ENCODE measurements around the gene KDM4C.
"Not testable (repeated sequence)": the region's sequence is repeated elsewhere in the genome, so short reads cannot be mapped to it uniquely, and the experiment has no call there.

The KDM4C gene

GRCh38 chr9:6735422-6735821 lies 22.4 kb upstream of the KDM4C start:
- Histone ChIP-seq H3K36me3 (ENCODE audit: low read length) (no peaks in the 10 kb centered on the region), H4K20me1 (ENCODE audit: low read depth, low read length) (no peaks in the 10 kb centered on the region), H3K9ac (ENCODE audit: low read length) (no peak overlapping the region), H3K4me2 (ENCODE audit: low read depth, low read length, poor library complexity, severe bottlenecking) (no peak overlapping the region), H3K9me3 (ENCODE audit: insufficient read depth, low read length) (0 out of 2 replicates have a peak, but pooled peaks cover 4% of the 10 kb centered on the region), H3K4me3 (ENCODE audit: insufficient read depth, low read length, poor library complexity, severe bottlenecking) (no peak overlapping the region), H3K27ac (ENCODE audit: low read depth, low read length) (no peak overlapping the region), H3K27me3 (ENCODE audit: low read length) (no peaks in the 10 kb centered on the region), H3K79me2 (ENCODE audit: insufficient read depth, low read length) (no peaks in the 10 kb centered on the region), H3F3A (ENCODE audit: insufficient read depth) (no peaks in the 10 kb centered on the region), H3K9me2 (replicated peaks; ENCODE audit: insufficient read depth, low read length) (no peaks in the 10 kb centered on the region), H2AFZ (ENCODE audit: low read depth, low read length, severe bottlenecking) (no peak overlapping the region)
- TF ChIP-seq, protein P1, sequence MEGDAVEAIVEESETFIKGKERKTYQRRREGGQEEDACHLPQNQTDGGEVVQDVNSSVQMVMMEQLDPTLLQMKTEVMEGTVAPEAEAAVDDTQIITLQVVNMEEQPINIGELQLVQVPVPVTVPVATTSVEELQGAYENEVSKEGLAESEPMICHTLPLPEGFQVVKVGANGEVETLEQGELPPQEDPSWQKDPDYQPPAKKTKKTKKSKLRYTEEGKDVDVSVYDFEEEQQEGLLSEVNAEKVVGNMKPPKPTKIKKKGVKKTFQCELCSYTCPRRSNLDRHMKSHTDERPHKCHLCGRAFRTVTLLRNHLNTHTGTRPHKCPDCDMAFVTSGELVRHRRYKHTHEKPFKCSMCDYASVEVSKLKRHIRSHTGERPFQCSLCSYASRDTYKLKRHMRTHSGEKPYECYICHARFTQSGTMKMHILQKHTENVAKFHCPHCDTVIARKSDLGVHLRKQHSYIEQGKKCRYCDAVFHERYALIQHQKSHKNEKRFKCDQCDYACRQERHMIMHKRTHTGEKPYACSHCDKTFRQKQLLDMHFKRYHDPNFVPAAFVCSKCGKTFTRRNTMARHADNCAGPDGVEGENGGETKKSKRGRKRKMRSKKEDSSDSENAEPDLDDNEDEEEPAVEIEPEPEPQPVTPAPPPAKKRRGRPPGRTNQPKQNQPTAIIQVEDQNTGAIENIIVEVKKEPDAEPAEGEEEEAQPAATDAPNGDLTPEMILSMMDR (IDR thresholded peaks at IDR 0.05; ENCODE audit: insufficient read depth, low read length, poor library complexity, severe bottlenecking) = no peak
- no peak for TF ChIP-seq EZH2phosphoT487 (conservative IDR thresholded peaks at IDR 0.05; ENCODE audit: low read length)

DNA sequence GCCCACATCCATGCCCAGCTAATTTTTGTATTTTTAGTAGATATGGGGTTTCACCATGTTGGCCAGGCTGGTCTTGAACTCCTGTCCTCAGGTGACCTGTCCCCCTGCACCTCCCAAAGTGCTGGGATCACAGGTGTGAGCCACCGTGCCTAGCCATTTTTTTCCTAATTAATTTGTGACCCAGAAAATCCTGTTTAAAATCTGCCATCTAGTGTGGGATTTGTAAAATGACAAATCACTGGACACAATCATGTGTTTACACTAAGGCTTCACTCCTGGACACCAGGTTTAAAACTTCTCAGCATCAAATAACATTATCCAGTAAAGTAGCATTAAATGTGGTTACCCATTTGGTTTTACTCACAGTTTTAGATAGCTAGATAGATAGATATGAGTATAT lies 18.6 kb upstream of the KDM4C start:
- Histone ChIP-seq H3K36me3 (ENCODE audit: low read length) (no peaks in the 10 kb centered on the region), H3K9ac (ENCODE audit: low read length) (no peak overlapping the region), H3F3A (ENCODE audit: insufficient read depth) (no peaks in the 10 kb centered on the region), H2AFZ (ENCODE audit: low read depth, low read length, severe bottlenecking) (no peak overlapping the region), H4K20me1 (ENCODE audit: low read depth, low read length) (no peaks in the 10 kb centered on the region), H3K9me3 (ENCODE audit: insufficient read depth, low read length) (0 out of 2 replicates have a peak, but pooled peaks cover 4% of the 10 kb centered on the region), H3K9me2 (replicated peaks; ENCODE audit: insufficient read depth, low read length) (no peaks in the 10 kb centered on the region), H3K79me2 (ENCODE audit: insufficient read depth, low read length) (no peaks in the 10 kb centered on the region), H3K4me3 (ENCODE audit: insufficient read depth, low read length, poor library complexity, severe bottlenecking) (no peak overlapping the region), H3K27me3 (ENCODE audit: low read length) (no peaks in the 10 kb centered on the region), H3K4me2 (ENCODE audit: low read depth, low read length, poor library complexity, severe bottlenecking) (no peak overlapping the region), H3K27ac (ENCODE audit: low read depth, low read length) (no peak overlapping the region)
- TF ChIP-seq, protein P1 (IDR thresholded peaks at IDR 0.05; ENCODE audit: insufficient read depth, low read length, poor library complexity, severe bottlenecking) = peak; percentile 15
- no peak for TF ChIP-seq EZH2phosphoT487 (conservative IDR thresholded peaks at IDR 0.05; ENCODE audit: low read length)

DNA sequence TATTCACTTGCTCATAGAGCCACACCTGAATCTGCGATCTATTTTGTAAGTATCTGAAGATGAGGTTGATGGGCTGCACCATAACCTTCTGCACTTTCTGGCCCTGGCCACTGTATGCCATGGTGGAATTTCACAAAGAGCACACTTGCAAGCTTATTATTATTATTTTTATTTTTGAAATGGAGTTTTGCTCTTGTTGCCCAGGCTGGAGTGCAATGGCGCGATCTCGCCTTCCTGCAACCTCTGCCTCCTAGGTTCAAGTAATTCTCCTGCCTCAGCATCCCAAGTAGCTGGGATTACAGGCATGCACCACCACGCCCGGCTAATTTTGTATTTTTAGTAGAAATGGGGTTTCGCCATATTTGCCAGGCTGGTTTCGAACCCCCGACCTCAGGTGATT lies 8.9 kb upstream of the KDM4C start:
- H4K20me1 ChIP-seq (ENCODE audit: low read depth, low read length); H3K9me2 ChIP-seq (replicated peaks; ENCODE audit: insufficient read depth, low read length); H2AFZ ChIP-seq (ENCODE audit: low read depth, low read length, severe bottlenecking); H3K79me2 ChIP-seq (ENCODE audit: insufficient read depth, low read length); H3K36me3 ChIP-seq (ENCODE audit: low read length); H3K27me3 ChIP-seq (ENCODE audit: low read length); H3K9ac ChIP-seq (ENCODE audit: low read length); H3K27ac ChIP-seq (ENCODE audit: low read depth, low read length); H3K9me3 ChIP-seq (ENCODE audit: insufficient read depth, low read length); H3K4me2 ChIP-seq (ENCODE audit: low read depth, low read length, poor library complexity, severe bottlenecking); H3F3A ChIP-seq (ENCODE audit: insufficient read depth); H3K4me3 ChIP-seq (ENCODE audit: insufficient read depth, low read length, poor library complexity, severe bottlenecking): not testable (repeated sequence)

GRCh38 chr9:6754861-6755260 lies 2.9 kb upstream of the KDM4C start:
- not testable (repeated sequence) for H3K27ac ChIP-seq (ENCODE audit: low read depth, low read length); H3K27me3 ChIP-seq (ENCODE audit: low read length); H2AFZ ChIP-seq (ENCODE audit: low read depth, low read length, severe bottlenecking); H3K9ac ChIP-seq (ENCODE audit: low read length); H3K4me2 ChIP-seq (ENCODE audit: low read depth, low read length, poor library complexity, severe bottlenecking); H3K9me3 ChIP-seq (ENCODE audit: insufficient read depth, low read length); H3K36me3 ChIP-seq (ENCODE audit: low read length); H4K20me1 ChIP-seq (ENCODE audit: low read depth, low read length); H3K4me3 ChIP-seq (ENCODE audit: insufficient read depth, low read length, poor library complexity, severe bottlenecking); H3K9me2 ChIP-seq (replicated peaks; ENCODE audit: insufficient read depth, low read length)
- Histone ChIP-seq H3F3A (ENCODE audit: insufficient read depth) (peaks cover 16% of the 10 kb centered on the region), H3K79me2 (ENCODE audit: insufficient read depth, low read length) (peaks cover 19% of the 10 kb centered on the region)

All from SU-DHL-6 (cell line).